Panc1 (cell line): ENCODE results near the gene PCDHGB2. TPM values are rescaled to one million over a fixed set of nuclear protein-coding genes. Genes with fewer than 3 reads are reported as not detected.
"Not testable (repeated sequence)": the region's sequence is repeated elsewhere in the genome, so short reads cannot be mapped to it uniquely, and the experiment has no call there.

ENCODE experiments used
- ATAC-seq: fragments of 200-7000 bp; cut with Tn5 transposase; 2 replicates; pipeline ENCODE4 v1.9.1; 2020; ENCODE audit warnings: mild to moderate bottlenecking, moderate library complexity
- BruUV-seq: library from RNA; stranded (reverse); fragments of 400-500 nt; replicated peaks from 2 replicates; lab custom pipeline; 2021; lab: Mats Ljungman, UMichigan
- CTCF ChIA-PET: fragments of 300-600 bp; sonication (Branson Sonifier 250); formaldehyde crosslinking; loops from one replicate; lab custom pipeline; 2022; ENCODE audit warnings: antibody characterized with exemption; lab: Charles Lee
- POLR2A ChIA-PET: fragments of 300-600 bp; sonication (Branson Sonifier 250); formaldehyde crosslinking; loops from one replicate; lab custom pipeline; 2022; ENCODE audit warnings: antibody characterized with exemption; lab: Charles Lee
- DNase-seq: peaks from one replicate; pipeline ENCODE4 v3.0.0-alpha.2; 2010; ENCODE audit warnings: low read depth, low spot score
- H3K27ac ChIP-seq: 2 replicates; pipeline ENCODE4 v1.5.1; 2011; ENCODE audit warnings: mild to moderate bottlenecking, low read length, inconsistent platforms
- H3K27me3 ChIP-seq: fragments of 200-500 bp; sonication (Bioruptor generic); 2 replicates; pipeline ENCODE4 v1.6.0; 2014; ENCODE audit warnings: low read length, inconsistent platforms; ENCODE audit not compliant: control insufficient read depth, insufficient read depth
- H3K36me3 ChIP-seq: fragments of 200-500 bp; sonication (Bioruptor generic); 2 replicates; pipeline ENCODE4 v1.5.1; 2014; ENCODE audit warnings: inconsistent platforms, mild to moderate bottlenecking, low read length, moderate library complexity; ENCODE audit not compliant: control insufficient read depth, insufficient read depth
- H3K4me1 ChIP-seq: 2 replicates; pipeline ENCODE4 v1.5.1; 2011; ENCODE audit warnings: inconsistent platforms, mild to moderate bottlenecking, low read length, moderate library complexity; ENCODE audit not compliant: control insufficient read depth, insufficient read depth
- H3K4me3 ChIP-seq, 2 experiments: 2 replicates each; pipeline ENCODE4 v1.5.1; 2011 to 2012; ENCODE audit warnings: low read depth in 2 of 2, low read length in 2 of 2, mild to moderate bottlenecking in 2 of 2, inconsistent platforms in 1 of 2, moderate library complexity in 1 of 2
- H3K9me3 ChIP-seq: fragments of 200-500 bp; sonication (Bioruptor generic); 2 replicates; pipeline ENCODE4 v1.5.1; 2014; ENCODE audit warnings: low read depth, mild to moderate bottlenecking, inconsistent platforms, low read length, moderate library complexity; ENCODE audit not compliant: control insufficient read depth, insufficient read depth
- POLR2AphosphoS5 ChIP-seq: IDR thresholded peaks from 2 replicates; pipeline ENCODE4 v1.6.1; 2012; ENCODE audit warnings: mild to moderate bottlenecking, low read depth, low read length, moderate library complexity
- SIN3A ChIP-seq: IDR thresholded peaks from 2 replicates; pipeline ENCODE4 v1.6.1; 2012; ENCODE audit warnings: low read depth, mild to moderate bottlenecking, low read length, moderate library complexity, borderline replicate concordance; ENCODE audit not compliant: insufficient read depth
- TCF7L2 ChIP-seq: IDR thresholded peaks from 2 replicates; pipeline ENCODE4 v1.6.1; 2011; ENCODE audit warnings: mild to moderate bottlenecking, low read depth, low read length, inconsistent platforms
- in situ Hi-C: cut with HindIII; loops from 2 replicates; pipeline ENCODE4 v1.10.0; 2016; ENCODE audit warnings: low sequenced_read_pairs, low pct_unique_long_range_greater_than_20kb
- intact Hi-C: fragments of 100-400 bp; cut with micrococcal nuclease; formaldehyde crosslinking; loops from one replicate; pipeline ENCODE4 v1.10.0; 2022; ENCODE audit not compliant: unreplicated experiment
- total RNA-seq: library from RNA; stranded (reverse); gene quantifications from one replicate; pipeline ENCODE4 v1.2.1, GENCODE V29; 2021; ENCODE audit not compliant: unreplicated experiment
- TF ChIP-seq, protein P1 (sequence below), 2 experiments: IDR thresholded peaks; 2 replicates each; pipeline ENCODE4 v1.6.1; 2011 to 2012; ENCODE audit warnings: low read depth in 2 of 2, control low read depth in 1 of 2, low read length in 1 of 2, mild to moderate bottlenecking in 1 of 2, moderate library complexity in 1 of 2; ENCODE audit not compliant: insufficient read depth in 1 of 2
- TF ChIP-seq, protein P2 (sequence below): fragments of 450-650 bp; IDR thresholded peaks from 2 replicates; pipeline ENCODE4 v1.5.1; 2017; ENCODE audit warnings: mild to moderate bottlenecking

PCDHGB2 gene
- total RNA-seq, 1 experiment from 2014 or later: 5.3 TPM

GRCh38 chr5:141392429-141393198, 32.8 kb downstream of the PCDHGB2 start, which contains the start of gene PCDHGA8:
PCDHGA8 (plus strand) TSS chr5:141392633; CDS start chr5:141392814, 181 bp downstream.
- in situ Hi-C loops: no loop called here
- CTCF ChIA-PET: no interaction called here

DNA sequence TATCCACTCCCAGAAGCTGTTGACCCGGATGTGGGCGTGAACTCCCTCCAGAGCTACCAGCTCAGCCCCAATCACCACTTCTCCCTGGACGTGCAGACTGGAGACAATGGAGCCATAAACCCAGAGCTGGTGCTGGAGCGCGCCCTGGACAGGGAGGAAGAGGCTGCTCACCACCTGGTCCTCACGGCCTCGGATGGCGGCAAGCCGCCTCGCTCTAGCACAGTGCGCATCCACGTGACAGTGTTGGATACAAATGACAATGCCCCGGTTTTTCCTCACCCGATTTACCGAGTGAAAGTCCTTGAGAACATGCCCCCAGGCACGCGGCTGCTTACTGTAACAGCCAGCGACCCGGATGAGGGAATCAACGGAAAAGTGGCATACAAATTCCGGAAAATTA, 33.5 kb downstream of the PCDHGB2 start:
- ATAC-seq (no peak), DNase-seq (no peak)
- in situ Hi-C loops: no loop called here
- TF ChIP-seq POLR2AphosphoS5: no peak
- TF ChIP-seq, protein P1, sequence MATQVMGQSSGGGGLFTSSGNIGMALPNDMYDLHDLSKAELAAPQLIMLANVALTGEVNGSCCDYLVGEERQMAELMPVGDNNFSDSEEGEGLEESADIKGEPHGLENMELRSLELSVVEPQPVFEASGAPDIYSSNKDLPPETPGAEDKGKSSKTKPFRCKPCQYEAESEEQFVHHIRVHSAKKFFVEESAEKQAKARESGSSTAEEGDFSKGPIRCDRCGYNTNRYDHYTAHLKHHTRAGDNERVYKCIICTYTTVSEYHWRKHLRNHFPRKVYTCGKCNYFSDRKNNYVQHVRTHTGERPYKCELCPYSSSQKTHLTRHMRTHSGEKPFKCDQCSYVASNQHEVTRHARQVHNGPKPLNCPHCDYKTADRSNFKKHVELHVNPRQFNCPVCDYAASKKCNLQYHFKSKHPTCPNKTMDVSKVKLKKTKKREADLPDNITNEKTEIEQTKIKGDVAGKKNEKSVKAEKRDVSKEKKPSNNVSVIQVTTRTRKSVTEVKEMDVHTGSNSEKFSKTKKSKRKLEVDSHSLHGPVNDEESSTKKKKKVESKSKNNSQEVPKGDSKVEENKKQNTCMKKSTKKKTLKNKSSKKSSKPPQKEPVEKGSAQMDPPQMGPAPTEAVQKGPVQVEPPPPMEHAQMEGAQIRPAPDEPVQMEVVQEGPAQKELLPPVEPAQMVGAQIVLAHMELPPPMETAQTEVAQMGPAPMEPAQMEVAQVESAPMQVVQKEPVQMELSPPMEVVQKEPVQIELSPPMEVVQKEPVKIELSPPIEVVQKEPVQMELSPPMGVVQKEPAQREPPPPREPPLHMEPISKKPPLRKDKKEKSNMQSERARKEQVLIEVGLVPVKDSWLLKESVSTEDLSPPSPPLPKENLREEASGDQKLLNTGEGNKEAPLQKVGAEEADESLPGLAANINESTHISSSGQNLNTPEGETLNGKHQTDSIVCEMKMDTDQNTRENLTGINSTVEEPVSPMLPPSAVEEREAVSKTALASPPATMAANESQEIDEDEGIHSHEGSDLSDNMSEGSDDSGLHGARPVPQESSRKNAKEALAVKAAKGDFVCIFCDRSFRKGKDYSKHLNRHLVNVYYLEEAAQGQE (IDR thresholded peaks at IDR 0.05; ENCODE audit: insufficient read depth in 1 of 2, low read depth in 2 of 2, low read length in 1 of 2): no peak
- no peak for TF ChIP-seq SIN3A
- TF ChIP-seq, protein P2, sequence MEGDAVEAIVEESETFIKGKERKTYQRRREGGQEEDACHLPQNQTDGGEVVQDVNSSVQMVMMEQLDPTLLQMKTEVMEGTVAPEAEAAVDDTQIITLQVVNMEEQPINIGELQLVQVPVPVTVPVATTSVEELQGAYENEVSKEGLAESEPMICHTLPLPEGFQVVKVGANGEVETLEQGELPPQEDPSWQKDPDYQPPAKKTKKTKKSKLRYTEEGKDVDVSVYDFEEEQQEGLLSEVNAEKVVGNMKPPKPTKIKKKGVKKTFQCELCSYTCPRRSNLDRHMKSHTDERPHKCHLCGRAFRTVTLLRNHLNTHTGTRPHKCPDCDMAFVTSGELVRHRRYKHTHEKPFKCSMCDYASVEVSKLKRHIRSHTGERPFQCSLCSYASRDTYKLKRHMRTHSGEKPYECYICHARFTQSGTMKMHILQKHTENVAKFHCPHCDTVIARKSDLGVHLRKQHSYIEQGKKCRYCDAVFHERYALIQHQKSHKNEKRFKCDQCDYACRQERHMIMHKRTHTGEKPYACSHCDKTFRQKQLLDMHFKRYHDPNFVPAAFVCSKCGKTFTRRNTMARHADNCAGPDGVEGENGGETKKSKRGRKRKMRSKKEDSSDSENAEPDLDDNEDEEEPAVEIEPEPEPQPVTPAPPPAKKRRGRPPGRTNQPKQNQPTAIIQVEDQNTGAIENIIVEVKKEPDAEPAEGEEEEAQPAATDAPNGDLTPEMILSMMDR: no peak
- TF ChIP-seq TCF7L2: no peak
- BruUV-seq: no TSS peak
- H3K4me1 ChIP-seq: no peaks in the 10 kb centered on the region
- no peaks in the 10 kb centered on the region; the same call in 1 of the 2 replicates for H3K9me3 ChIP-seq
- H3K27me3 ChIP-seq: no peaks in the 10 kb centered on the region; the same call in 1 of the 2 replicates
- no peaks in the 10 kb centered on the region for H3K36me3 ChIP-seq
- intact Hi-C loops: no loop called here
- CTCF ChIA-PET: no interaction called here
- no peak overlapping the region for H3K4me3 ChIP-seq
- H3K27ac ChIP-seq: no peak overlapping the region
- POLR2A ChIA-PET: no interaction called here

More at GRCh38 chr5:141392429-141393198, 32.8 kb downstream of the PCDHGB2 start, which contains the start of gene PCDHGA8:
- H3K4me1 ChIP-seq: no peaks in the 10 kb centered on the region
- BruUV-seq: no TSS peak
- no peak within 1 kb of the TSS for H3K27ac ChIP-seq
- H3K4me3 ChIP-seq: no peak within 1 kb of the TSS
- no peaks in the 10 kb centered on the region; the same call in 1 of the 2 replicates for H3K27me3 ChIP-seq
- no peak for DNase-seq
- no peaks in the 10 kb centered on the region; the same call in 1 of the 2 replicates for H3K9me3 ChIP-seq
- intact Hi-C loops: no loop called here
- H3K36me3 ChIP-seq: no peaks in the 10 kb centered on the region
- no peak for ATAC-seq
- TF ChIP-seq POLR2AphosphoS5: no peak
- TF ChIP-seq, protein P2: peak; percentile 26; the same call in 1 of the 2 replicates
- POLR2A ChIA-PET: no interaction called here

GRCh38 chr5:141394401-141395187, 34.8 kb downstream of the PCDHGB2 start:
- POLR2A ChIA-PET, H3K27ac ChIP-seq, BruUV-seq, in situ Hi-C loops, H3K4me1 ChIP-seq, intact Hi-C loops, H3K27me3 ChIP-seq, CTCF ChIA-PET, H3K36me3 ChIP-seq, H3K9me3 ChIP-seq, H3K4me3 ChIP-seq, DNase-seq, ATAC-seq: not testable (repeated sequence)
